ENCODE results near the gene FIBIN.
"Not testable (repeated sequence)": the region's sequence is repeated elsewhere in the genome, so short reads cannot be mapped to it uniquely, and the experiment has no call there.

FIBIN gene

DNA sequence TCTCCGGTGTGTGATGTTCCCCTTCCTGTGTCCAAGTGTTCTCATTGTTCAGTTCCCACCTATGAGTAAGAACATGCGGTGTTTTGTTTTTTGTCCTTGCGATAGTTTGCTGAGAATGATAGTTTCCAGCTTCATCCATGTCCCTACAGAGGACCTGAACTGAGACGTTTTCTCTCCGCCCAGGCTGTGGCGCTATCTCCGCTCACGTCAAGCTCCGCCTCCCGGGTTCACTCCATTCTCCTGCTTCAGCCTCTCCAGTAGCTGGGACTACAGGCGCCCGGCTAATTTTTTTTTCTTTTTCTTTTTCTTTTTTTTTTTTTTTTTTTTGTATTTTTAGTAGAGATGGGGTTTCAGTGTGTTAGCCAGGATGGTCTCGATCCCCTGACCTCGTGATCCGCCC lies 16.7 kb upstream of the FIBIN start:
- not testable (repeated sequence) for DNase-seq (ENCODE audit: low read depth in 2 of 2)

DNA sequence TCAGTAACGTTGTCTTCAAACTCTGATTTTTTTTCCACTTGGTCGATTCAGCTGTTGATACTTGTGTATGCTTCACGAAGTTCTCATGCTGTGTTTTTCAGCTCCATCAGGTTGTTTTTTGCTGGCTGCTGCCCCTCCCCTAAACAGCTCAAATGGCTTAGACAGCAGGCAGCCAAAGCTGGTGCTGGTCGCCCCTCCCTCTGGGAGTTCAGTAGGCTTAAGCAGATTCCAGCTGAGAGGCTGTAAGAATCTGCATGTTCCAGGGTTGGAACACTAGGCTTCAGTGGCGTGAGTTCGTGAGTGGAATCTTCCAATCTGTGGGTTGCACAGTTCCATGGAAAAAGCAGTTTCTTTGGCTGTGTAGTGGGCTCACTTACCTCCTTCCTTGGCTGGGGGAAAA lies 10.3 kb upstream of the FIBIN start:
- DNase-seq (ENCODE audit: low read depth in 2 of 2), result no peak

DNA sequence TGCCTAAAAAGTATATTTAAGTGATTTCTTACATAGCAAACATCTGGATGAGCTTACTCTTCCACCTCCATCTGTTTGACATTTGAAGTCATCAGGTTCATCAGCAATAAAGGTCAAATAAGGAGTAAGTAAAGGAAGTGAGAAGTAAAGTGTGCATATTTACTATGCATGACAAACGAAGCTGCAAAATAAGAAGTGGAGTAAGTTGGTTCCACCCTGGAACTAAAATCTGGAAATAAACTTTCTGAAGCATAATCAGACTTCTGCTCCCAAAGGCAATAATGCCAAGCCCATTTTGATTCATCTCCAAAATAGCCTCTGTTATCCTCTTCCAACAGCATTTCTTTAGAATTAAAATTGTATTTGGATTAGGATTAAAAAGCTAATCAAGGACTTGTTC lies 8.4 kb upstream of the FIBIN start:
- no peak for DNase-seq (ENCODE audit: low read depth in 2 of 2)

DNA sequence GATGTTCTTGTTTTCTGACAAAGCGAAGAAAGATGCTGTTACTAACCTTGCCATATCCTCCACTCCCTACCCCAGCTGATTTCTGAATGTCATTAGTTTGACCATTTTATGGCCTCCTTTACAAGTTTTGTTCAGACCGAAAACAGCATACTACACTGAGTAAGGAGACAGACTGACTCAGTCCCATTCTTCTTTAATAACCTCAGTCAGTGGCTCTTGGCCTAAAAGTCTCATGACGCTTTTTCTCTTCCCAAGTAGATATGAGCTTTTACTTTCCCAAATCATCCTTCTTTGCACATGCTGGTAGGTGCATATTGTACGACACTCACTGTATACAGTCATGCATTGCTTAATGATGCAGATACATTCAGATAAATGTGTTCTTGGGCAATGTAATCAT lies 8.0 kb upstream of the FIBIN start:
- no peak for DNase-seq (ENCODE audit: low read depth in 2 of 2)

DNA sequence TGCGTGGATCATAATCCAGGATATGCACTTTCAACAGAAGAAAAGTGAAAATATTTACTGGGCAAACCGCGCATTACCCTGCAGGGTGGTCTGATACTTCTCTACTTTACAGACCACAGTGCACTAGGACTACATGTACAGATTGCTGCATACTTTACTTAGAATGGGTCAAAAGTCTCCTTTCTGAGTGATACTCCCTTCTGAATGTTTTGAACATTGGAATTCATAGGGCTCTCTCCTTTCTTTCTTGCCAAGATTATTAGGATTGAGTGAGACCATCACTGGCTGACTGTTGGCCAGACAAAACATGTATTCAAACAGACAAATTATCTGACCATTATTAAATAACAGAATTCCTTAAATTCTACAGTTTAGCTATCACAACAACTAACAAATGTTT lies 6.6 kb upstream of the FIBIN start:
- no peak for DNase-seq (ENCODE audit: low read depth in 2 of 2)

DNA sequence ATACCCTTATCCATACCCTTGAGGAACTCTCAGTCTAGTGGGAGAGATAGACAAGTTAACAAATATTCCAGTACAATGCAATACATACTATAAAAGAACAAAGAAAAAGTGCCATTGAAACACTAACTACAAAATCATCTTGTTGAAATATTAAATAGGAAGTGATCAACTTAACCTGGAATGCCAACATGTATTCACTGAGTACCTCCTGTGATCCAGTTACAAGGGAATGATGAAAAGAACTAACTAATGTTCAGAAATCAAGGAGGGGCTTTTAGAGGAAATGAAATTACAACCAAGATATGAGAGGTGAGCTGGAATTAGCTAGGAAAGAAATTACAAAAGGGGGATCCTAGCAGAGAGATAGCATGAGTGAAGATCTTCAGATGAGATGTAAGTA lies 6.2 kb upstream of the FIBIN start:
- no peak for DNase-seq (ENCODE audit: low read depth in 2 of 2)

DNA sequence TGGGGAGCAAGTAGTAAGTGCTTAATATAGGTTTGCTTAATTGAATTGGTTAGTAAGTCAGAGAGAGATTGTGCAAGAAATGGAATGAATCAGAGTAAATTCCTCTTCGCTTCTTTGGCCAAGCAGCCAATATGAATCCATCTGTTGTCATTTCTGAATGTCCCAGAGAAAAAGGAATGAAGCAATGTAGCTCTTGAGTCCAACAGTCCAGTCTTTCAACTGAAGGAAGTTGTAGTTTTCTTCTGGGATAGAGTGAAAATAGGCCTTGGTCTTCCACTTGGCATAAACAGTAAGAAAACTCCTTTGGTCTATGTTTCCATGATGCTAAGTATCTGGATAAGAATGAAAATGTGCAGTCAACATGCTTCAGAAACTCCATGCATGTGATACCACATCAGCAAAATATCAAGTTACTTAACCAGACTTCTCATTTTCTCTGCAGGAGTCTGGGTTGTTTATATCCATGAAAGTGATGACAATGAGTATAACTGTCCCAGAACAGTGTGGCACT lies 1.8 kb upstream of the FIBIN start:
- peak; percentile 83 to 85 for DNase-seq (ENCODE audit: low read depth in 2 of 2)

DNA sequence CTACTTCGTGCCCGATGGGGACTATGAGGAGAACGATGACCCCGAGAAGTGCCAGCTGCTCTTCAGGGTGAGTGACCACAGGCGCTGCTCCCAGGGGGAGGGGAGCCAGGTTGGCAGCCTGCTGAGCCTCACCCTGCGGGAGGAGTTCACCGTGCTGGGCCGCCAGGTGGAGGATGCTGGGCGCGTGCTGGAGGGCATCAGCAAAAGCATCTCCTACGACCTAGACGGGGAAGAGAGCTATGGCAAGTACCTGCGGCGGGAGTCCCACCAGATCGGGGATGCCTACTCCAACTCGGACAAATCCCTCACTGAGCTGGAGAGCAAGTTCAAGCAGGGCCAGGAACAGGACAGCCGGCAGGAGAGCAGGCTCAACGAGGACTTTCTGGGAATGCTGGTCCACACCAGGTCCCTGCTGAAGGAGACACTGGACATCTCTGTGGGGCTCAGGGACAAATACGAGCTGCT lies 751 bp downstream of the FIBIN start:
- DNase-seq (ENCODE audit: low read depth in 2 of 2), result no peak

DNA sequence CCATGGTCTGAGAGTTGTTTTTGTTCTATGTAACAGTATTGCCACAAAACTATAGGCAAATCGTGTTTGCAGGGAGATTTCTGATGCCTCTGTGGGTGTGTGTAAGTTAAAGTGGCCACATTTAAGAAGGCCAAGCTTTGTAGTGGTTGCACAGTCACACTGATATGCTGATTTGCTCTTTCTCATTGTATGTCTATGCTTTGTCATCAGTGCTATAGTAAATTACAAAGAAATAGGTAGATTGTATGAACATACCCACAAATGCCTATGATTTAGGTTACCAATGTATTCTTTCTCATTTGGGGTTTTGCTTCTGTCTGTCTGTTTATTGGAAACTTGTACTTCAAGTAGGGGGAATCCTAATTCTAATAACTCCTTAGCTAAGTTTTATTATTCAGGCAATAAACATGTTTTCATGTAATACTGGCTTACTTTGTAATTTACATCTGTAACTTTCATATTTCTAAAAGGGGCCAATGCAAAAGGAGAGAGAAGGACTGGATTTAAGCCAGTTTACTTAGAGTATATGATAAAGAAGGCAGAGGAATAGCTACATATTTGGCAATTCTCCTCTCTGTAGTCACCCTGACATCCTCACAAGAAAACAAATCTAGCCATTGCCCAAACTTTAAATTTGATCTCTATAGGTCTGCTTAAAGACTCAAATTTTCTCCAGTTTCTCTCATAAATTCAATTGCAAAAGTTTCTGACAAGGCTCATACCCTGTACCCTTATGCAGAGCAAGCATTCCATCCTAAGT lies 2.0 kb downstream of the FIBIN start:
- DNase-seq (ENCODE audit: low read depth in 2 of 2), result no peak

DNA sequence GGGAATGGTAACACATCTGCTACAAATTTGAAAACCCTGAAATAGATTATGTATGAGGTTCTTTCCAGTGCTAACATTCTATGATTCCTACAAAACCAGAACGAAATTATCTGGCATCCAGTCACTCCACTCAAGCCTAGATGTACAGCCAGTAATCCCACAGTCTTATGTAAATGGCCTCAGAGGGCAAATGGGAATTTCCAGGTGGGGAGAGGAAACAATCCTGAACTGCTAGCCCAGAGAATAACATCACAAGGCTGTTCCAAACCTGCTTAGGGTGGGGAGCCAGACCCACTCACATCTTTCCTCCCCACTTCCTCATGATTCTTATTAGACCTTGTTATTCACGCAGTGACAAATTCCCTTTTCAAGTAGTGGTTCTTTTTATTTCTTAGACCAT lies 3.5 kb downstream of the FIBIN start:
- DNase-seq (ENCODE audit: low read depth in 2 of 2), result no peak

DNA sequence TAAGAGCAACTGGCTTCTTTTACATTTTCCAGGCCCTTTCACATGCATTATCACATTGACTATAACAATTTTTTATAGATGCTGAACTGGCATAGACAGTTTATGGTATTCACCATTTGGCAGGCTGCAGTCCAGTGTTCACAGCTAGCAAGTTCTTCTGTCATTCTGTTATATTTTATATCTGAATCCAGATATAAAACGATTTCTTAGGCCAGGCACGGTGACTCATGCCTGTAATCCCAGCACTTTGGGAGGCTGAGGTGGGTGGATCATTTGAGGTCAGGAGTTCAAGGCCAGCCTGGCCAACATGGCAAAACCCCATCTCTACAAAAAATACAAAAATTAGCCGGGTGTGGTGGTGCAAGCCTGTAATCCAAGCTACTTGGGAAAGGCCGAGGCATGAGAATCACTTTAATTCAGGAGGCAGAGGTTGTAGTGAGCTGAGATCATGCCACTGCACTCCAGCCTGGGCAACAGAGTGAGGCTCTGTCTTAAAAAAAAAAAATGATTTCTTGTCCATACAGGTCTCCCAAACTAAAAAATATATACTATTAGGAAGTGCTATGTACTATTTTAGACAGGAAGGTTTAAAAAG lies 7.3 kb downstream of the FIBIN start:
- DNase-seq (ENCODE audit: low read depth in 2 of 2), result not testable (repeated sequence)

DNA sequence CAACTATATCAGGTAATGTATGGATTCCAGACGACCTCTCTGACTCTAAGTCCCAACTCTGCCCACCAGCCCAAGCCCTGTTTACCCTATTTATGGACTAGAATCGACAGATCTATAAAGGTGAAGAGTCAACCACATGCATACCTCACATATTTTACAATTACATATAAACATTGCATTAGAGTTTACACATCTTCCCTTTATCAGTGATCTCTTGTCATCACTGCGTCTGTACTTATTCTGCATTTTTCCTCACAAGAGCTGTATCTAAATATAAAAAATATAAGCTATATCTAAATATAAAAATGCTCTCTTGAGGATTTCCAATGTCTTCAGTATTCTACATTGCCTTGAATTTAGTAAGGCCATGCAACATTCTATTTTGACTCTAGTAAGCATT lies 8.5 kb downstream of the FIBIN start:
- no peak for DNase-seq (ENCODE audit: low read depth in 2 of 2)

DNA sequence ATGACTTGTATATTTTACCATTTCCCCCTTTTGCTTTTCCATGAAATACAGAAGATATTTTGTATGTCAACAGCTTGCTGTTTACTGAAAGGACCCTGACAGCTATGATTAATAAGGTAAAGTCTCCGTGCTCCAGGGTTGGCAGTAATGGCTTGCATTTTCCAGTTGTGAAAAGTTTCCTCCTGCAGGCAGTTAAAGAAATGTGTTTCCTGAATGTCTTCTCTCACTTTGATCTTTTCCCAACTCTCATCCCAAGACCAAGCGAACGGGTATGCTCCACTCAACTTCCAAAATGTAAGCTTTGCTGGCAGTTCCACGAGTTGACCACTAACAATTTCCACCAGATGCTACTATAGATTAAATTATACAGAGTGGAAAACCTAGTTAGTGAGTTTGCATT lies 8.9 kb downstream of the FIBIN start:
- DNase-seq (ENCODE audit: low read depth in 2 of 2), result no peak

DNA sequence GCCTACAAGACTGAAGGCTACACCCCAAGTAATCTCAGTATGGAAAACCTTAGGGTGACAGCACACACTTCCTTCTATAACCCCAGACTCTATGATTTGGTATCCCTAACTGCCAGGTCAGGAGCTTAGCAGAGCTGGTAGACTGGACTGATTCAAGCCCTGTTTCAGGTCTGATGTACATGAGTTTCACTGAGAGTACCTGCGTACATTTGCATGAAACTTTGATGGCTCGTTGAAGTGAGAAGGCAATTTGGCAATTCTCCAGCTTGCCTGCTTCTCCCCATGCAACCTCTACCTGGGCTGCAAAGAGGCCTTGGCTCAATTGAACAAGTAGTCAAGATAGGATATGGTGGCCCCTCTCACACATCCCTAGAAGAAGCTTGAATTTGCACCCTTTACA lies 10.2 kb downstream of the FIBIN start:
- DNase-seq (ENCODE audit: low read depth in 2 of 2), result no peak

DNA sequence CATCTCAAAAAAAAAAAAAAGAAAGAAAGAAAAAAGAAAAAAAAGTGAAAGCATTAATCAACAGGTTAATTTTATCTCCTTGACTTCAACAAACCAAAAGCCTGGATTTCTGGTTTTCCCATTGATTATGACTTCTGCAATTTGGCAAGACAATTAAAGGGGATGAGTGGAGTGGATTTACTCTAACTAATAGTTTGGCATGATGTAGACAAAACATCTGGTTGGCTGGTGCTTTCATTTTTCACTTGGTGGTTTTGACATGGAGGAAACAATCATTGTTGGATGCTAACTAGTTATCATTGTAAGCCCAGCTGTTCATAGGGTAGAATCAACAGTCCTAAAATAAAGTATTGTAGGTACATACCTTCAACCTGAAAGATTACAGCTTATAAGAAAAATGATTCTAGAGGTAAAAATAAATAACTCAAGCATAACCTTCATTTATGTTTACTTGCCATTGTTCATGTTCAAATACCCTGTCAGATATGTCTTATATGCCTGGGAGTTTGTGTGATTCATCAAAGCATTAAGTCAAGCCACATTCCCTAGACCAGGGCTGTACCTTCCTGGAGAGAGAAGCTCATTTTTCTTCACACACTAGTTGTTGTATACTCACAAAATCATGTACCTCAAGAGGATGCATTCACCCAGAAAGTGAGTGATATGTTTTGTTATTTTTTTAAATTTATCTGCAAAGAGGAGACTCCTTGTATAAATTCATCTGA lies 15.1 kb downstream of the FIBIN start:
- no peak for DNase-seq (ENCODE audit: low read depth in 2 of 2)

DNA sequence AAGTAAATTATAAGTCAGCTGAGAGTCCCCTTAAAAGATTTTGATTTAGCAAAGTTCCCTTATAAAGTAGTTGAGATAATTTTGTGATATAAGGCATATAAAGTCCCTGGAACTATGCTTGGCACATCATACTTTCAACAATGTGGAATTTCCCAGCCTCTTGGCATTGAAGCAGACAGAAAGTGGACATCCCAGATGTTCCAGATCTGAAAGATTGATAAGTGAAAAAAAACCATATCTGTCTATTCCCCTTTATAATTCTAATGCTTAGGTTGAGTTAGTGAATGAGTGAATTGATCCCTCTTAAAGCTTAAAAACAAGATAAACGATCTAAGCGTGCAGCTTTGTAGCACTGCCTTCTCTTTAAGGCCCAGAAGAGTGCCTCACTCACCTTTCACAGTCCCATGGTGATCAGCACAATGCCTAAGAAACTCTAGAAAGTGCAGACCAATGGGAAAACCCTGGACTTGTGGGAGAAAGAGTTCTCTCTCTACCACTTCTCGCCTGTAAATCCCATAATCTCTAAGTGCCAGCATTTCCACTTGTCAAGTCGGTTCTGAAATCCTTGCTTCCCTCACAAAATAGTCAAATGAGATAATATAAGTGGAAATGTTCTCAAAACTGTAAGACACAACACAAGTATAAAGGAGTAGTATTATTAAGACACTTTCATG lies 17.8 kb downstream of the FIBIN start:
- no peak for DNase-seq (ENCODE audit: low read depth in 2 of 2)

DNA sequence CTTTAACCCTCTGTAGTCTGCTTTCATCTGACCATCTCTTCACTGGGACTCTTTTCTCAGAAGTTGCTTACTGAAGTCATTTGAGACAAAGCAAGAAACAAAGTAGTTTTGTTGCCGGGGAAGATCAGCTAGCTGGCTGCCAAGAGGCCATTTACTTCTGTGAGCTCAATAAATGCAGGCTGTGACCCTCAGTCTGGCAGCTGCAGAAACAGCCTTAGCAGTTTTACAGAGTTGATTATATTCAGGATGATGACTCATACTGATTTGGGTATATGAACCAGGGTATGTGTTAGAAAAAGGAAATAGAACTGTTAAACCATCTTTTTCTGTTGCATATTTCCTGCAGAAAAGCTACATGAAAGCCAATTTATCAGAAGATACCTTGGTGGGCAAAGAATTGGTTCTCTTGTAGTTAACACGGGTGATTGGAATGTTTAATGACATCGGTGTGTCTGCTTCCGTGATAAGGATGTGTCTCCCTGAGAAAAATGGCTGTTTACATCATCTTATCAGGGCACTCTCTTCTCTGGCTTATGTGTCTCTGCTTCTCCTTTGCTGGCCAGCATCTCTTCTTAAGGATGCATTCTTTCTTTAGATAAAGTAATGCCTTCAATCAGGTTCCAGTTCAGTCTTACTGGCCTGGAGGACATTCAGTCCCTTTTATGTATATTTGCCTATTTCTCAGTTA lies 18.5 kb downstream of the FIBIN start:
- DNase-seq (ENCODE audit: low read depth in 2 of 2), result peak; percentile 36

DNA sequence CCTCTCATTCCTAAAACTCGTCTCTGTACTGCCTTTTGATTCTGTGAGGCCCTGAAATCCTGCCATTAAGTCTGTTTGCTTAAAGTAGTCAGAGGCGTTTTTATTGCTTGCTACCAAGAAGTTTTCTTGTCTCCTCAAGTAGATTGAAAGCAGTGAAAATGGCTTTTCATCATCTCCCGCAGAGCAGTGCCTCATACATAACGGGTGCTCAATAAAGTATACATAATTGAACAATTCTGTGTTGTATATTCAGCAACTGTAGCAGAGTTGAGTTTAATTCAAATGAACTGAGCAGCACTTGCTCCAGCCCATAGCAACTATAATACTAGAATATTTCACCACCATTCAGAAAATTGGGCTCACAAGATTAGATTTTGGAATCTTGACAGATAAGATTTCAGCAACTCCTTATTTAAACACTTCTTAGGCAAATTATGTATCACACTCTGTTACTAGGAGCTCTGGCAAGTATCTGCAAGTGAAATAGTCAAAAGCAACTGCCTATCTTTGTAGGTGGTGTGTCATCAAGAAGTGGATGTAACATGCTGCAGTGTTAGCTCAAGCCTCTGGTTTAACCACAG lies 20.0 kb downstream of the FIBIN start:
- peak; percentile 60 to 70 for DNase-seq (ENCODE audit: low read depth in 2 of 2)

DNA sequence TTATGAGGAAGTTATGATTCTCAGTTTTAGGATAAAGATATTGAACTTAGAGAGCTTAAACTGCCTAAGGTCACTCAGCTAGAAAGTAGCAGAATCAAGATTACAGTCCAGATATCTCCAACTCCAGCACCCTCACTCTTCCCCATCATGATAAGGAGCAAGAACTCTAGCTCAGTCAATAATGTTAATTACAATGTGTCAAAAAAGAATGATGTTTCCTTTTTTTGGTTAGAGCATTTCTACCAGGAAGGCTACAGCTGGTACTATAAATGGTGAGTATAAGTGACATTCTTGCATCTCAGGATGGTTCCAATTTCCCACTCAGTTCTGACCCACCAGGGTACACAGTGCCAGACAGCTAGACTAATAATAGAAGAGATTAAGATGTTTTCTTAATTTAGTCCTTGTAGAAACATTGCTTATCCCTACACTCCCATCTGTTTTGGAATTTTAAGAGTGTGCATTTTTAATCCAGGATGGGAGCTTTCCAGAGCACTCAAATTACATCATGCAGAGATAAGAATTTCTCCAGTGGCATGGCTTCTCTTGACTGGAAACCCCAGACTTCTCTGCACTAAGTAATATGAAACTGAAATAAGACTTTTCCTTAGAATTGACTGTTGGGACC lies 25.1 kb downstream of the FIBIN start:
- no peak for DNase-seq (ENCODE audit: low read depth in 2 of 2)

DNA sequence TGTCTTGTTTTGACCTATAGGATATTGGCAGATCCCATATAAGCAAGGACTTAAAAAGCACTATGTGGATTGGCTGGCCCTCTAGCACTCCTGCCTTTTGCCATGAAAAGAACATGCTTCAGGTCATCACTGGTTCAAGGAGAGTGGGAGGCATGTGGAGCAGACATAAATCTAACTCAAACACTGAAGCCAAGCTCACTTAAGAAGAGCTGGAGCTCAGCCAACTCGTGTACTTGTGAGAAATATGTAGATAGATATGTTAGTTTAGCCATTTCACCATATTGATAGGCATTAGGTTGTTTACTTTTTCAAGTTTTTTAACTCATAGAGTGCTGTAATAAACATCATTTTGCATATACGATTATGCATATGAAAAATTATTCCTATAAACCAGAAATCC lies 26.8 kb downstream of the FIBIN start:
- DNase-seq (ENCODE audit: low read depth in 2 of 2), result no peak
